HepG2 (cell line): ENCODE measurements around the gene CNPPD1. TPM values are rescaled to one million over a fixed set of nuclear protein-coding genes. Genes with fewer than 3 reads are reported as not detected.
A peak's percentile ranks its signal among the peaks of the same experiment; 100 is the strongest.

Experiments used
- AFF4 ChIP-seq: sonication (generic); formaldehyde crosslinking; IDR thresholded peaks from 2 replicates; pipeline ENCODE4 v1.4.0; 2020; ENCODE audit warnings: missing genetic modification reagents
- EHMT2 ChIP-seq: fragments of 200-600 bp; sonication (generic); IDR thresholded peaks from 2 replicates; pipeline ENCODE4 v1.7.0; 2017; ENCODE audit warnings: antibody characterized with exemption, low read depth, low read length, borderline replicate concordance
- ETS1 ChIP-seq: sonication (generic); formaldehyde crosslinking; IDR thresholded peaks from 2 replicates; pipeline ENCODE4 v1.4.0; 2020; ENCODE audit warnings: missing genetic modification reagents
- ETV6 ChIP-seq: sonication (generic); formaldehyde crosslinking; conservative IDR thresholded peaks from 2 replicates; pipeline ENCODE4 v1.4.0; 2020; ENCODE audit warnings: missing genetic modification reagents
- FOSL1 ChIP-seq: sonication (generic); formaldehyde crosslinking; IDR thresholded peaks from 2 replicates; pipeline ENCODE4 v1.9.0; 2021; ENCODE audit warnings: missing genetic modification reagents, borderline replicate concordance
- MIER3 ChIP-seq: IDR thresholded peaks from 2 replicates; pipeline ENCODE4 v1.6.1; 2016; ENCODE audit warnings: missing compliant biosample characterization, borderline replicate concordance
- PHB2 ChIP-seq: fragments of 450-650 bp; IDR thresholded peaks from 2 replicates; pipeline ENCODE4 v1.6.1; 2018; ENCODE audit not compliant: partially characterized antibody
- PLRG1 ChIP-seq: fragments of 450-650 bp; conservative IDR thresholded peaks from 2 replicates; pipeline ENCODE4 v1.6.1; 2016
- POLR2A ChIP-seq, 2 experiments: IDR thresholded peaks; 2 replicates each; pipeline ENCODE4 v1.6.1; 2011; ENCODE audit warnings: low read depth in 2 of 2, low read length in 2 of 2, mild to moderate bottlenecking in 1 of 2, moderate library complexity in 1 of 2; ENCODE audit not compliant: insufficient read depth in 1 of 2
- SMAD3 ChIP-seq: sonication (generic); formaldehyde crosslinking; IDR thresholded peaks from 2 replicates; pipeline ENCODE4 v1.4.0; 2020; ENCODE audit warnings: missing genetic modification reagents
- SNAPC2 ChIP-seq: sonication (generic); formaldehyde crosslinking; IDR thresholded peaks from 2 replicates; pipeline ENCODE4 v1.8.1; 2022; ENCODE audit warnings: mild to moderate bottlenecking, missing genetic modification reagents
- TOPORS ChIP-seq: sonication (generic); formaldehyde crosslinking; IDR thresholded peaks from 2 replicates; pipeline ENCODE4 v1.8.0; 2023; ENCODE audit warnings: mild to moderate bottlenecking, missing genetic modification reagents
- ZFY ChIP-seq: sonication (generic); formaldehyde crosslinking; IDR thresholded peaks from 2 replicates; pipeline ENCODE4 v1.4.0; 2020; ENCODE audit warnings: missing genetic modification reagents
- ZNF143 ChIP-seq: sonication (generic); formaldehyde crosslinking; IDR thresholded peaks from 2 replicates; pipeline ENCODE4 v1.4.0; 2020; ENCODE audit warnings: missing genetic modification reagents
- ZNF317 ChIP-seq: sonication (generic); formaldehyde crosslinking; IDR thresholded peaks from 2 replicates; pipeline ENCODE4 v1.5.0; 2020; ENCODE audit warnings: mild to moderate bottlenecking, missing genetic modification reagents
- ZNF329 ChIP-seq: sonication (generic); formaldehyde crosslinking; IDR thresholded peaks from 2 replicates; pipeline ENCODE4 v1.9.0; 2021; ENCODE audit warnings: low read depth, mild to moderate bottlenecking, missing genetic modification reagents
- ZNF33A ChIP-seq: sonication (generic); formaldehyde crosslinking; IDR thresholded peaks from 2 replicates; pipeline ENCODE4 v1.5.1; 2020; ENCODE audit warnings: missing genetic modification reagents, mild to moderate bottlenecking, moderate library complexity, borderline replicate concordance
- ZNF44 ChIP-seq: sonication (generic); formaldehyde crosslinking; IDR thresholded peaks from 2 replicates; pipeline ENCODE4 v1.5.1; 2020; ENCODE audit warnings: mild to moderate bottlenecking, missing genetic modification reagents
- ZNF546 ChIP-seq: sonication (generic); formaldehyde crosslinking; conservative IDR thresholded peaks from 2 replicates; pipeline ENCODE4 v1.8.1; 2023; ENCODE audit warnings: mild to moderate bottlenecking, missing genetic modification reagents
- ZNF589 ChIP-seq: sonication (generic); formaldehyde crosslinking; conservative IDR thresholded peaks from 2 replicates; pipeline ENCODE4 v1.8.0; 2022; ENCODE audit warnings: mild to moderate bottlenecking, moderate library complexity, missing genetic modification reagents
- ZNF850 ChIP-seq: sonication (generic); formaldehyde crosslinking; conservative IDR thresholded peaks from 2 replicates; pipeline ENCODE4 v1.9.0; 2021; ENCODE audit warnings: mild to moderate bottlenecking, missing genetic modification reagents
- polyA plus RNA-seq, 8 experiments: library from polyadenylated mRNA; depleted of rRNA in 3 of 8; stranded (reverse) in 7 of 8; unstranded in 1 of 8; fragments of >200 nt; fragmentation: Illumina TruSeq in 4 of 8; extraction: Trizol in 4 of 8; gene quantifications; 2 replicates each; pipeline versions ENCODE4 v1.2.1 to v1.2.3, GENCODE V29; 2011 to 2016; ENCODE audit warnings: low read depth in 4 of 8, missing spikeins in 1 of 8, mixed read lengths in 1 of 8; ENCODE audit not compliant: insufficient read depth in 1 of 8
- total RNA-seq, 5 experiments: library from RNA; depleted of rRNA; stranded (reverse); fragments of >200 nt; fragmentation: Illumina TruSeq; extraction: Trizol; gene quantifications; 2 replicates each; pipeline ENCODE4 v1.2.3, GENCODE V29; 2016; ENCODE audit warnings: low read depth in 1 of 5

CNPPD1 gene
- total and polyA plus RNA-seq, 2 of the 13 experiments (the other 11 are each of a cell fraction or from before 2014, with no cell fraction given) = 35.5 to 49.4 TPM

GRCh38 chr2:219206328-219207133 lies 29.8 kb upstream of the CNPPD1 start, which contains the start of gene ZFAND2B (continued):
- TF ChIP-seq SNAPC2 (CRISPR knock-in tag) = peak; percentile 92
- no peak for TF ChIP-seq ZNF143 (CRISPR knock-in tag)
- peak; percentile 68 for TF ChIP-seq ZNF44 (CRISPR knock-in tag)
- peak in 1 of 2 experiments; percentile 97; a peak in 2 of 4 replicates for TF ChIP-seq POLR2A (IDR thresholded peaks at IDR 0.05; ENCODE audit: insufficient read depth in 1 of 2, low read depth in 2 of 2, low read length in 2 of 2)
- 0 out of 2 replicates have a peak, but pooled peaks have one; percentile 30 for TF ChIP-seq ZNF329 (CRISPR knock-in tag)
- TF ChIP-seq ZNF33A (CRISPR knock-in tag) = no peak
- TF ChIP-seq FOSL1 (CRISPR knock-in tag) = no peak
- peak; percentile 72; the same call in 1 of the 2 replicates for TF ChIP-seq ETS1 (CRISPR knock-in tag)
- TF ChIP-seq ZNF546 = no peak
- TF ChIP-seq PLRG1 = no peak
- TF ChIP-seq SMAD3 (CRISPR knock-in tag) = peak; percentile 44; the same call in 1 of the 2 replicates
- 0 out of 2 replicates have a peak, but pooled peaks have one; percentile 52 for TF ChIP-seq ETV6
- no peak for TF ChIP-seq PHB2
- peak; percentile 87; the same call in 1 of the 2 replicates for TF ChIP-seq MIER3 (CRISPR knock-in tag)
- TF ChIP-seq ZNF850 (CRISPR knock-in tag) = no peak
- 0 out of 2 replicates have a peak, but pooled peaks have one; percentile 82 for TF ChIP-seq AFF4
- TF ChIP-seq TOPORS (CRISPR knock-in tag) = peak; percentile 88
- no peak for TF ChIP-seq EHMT2
- TF ChIP-seq ZNF317 (CRISPR knock-in tag) = 0 out of 2 replicates have a peak, but pooled peaks have one; percentile 72
- TF ChIP-seq ZNF589 (CRISPR knock-in tag) = peak; percentile 72; the same call in 1 of the 2 replicates
- TF ChIP-seq ZFY (CRISPR knock-in tag) = peak; percentile 82
